HG03139 (cell line): ENCODE data around the gene RASD2.

ENCODE experiments used
- ATAC-seq: cut with Tn5 transposase; IDR thresholded peaks from one replicate; pipeline ENCODE4 v1.9.1; 2021; ENCODE audit not compliant: unreplicated experiment

RASD2 gene

DNA sequence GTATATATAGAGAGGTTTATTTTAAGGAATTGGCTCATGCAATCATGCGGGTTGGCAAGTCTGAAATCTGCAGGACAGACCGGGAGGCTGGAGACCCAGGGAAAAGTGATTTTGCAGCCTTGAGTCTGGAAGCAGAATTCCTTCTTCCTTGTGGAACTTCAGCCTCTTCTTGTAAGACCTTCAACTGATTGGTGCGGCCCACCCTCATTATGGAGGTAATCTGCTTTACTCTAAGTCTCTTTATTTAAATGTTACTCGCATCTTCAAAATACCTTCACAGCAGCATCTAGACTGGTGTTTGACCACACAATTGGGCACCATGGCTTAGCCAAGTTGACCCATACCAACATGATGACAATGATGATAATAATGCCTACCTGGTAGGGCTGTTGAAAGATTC lies 58.7 kb downstream of the RASD2 start:
- ATAC-seq, result no peak

DNA sequence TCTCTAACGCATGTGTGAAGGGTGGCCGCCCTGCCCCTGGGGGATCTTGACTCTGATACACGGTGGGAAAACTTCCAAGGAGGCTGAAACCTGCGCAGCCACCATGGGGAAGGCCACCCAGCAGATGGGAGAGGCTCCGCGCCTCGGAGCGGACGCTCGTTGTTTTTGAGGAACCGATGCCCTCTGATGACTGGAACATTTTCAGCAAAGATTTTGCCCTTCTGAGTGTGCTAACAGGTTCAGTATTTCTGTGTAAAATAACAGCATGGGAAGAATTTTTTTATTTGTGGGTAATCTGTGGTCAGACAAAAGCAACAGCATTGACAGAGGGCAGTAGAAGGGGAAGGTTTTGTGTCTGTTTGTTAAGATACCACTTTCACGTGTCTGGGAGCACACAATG lies 59.8 kb downstream of the RASD2 start:
- no peak for ATAC-seq

DNA sequence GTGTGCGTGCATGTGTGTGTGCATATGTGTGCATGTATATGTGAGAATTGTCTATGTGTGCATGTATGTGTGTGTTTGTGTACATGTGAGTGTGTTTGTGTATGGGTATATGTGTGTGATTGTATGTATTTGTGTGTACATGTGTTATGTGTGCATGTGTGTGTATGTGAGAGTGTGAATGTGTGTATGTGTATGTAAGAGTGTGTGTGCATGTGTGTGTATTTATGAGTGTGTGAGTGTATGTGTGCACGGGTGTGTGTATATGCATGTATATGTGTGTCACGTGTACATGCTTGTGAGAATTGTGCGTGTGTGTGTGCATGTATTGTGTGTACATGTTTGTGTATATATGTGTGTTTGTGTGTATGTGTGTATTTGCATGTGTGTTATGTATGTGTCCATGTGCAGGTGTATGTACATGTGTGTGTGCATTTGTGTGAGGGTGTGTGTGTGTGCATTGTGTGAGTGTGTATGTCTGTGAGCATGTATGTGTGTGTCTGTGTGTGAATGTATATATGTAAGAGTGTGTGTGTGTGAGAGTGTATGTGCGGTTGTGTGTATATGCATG lies 60.5 kb downstream of the RASD2 start:
- ATAC-seq, result no peak

DNA sequence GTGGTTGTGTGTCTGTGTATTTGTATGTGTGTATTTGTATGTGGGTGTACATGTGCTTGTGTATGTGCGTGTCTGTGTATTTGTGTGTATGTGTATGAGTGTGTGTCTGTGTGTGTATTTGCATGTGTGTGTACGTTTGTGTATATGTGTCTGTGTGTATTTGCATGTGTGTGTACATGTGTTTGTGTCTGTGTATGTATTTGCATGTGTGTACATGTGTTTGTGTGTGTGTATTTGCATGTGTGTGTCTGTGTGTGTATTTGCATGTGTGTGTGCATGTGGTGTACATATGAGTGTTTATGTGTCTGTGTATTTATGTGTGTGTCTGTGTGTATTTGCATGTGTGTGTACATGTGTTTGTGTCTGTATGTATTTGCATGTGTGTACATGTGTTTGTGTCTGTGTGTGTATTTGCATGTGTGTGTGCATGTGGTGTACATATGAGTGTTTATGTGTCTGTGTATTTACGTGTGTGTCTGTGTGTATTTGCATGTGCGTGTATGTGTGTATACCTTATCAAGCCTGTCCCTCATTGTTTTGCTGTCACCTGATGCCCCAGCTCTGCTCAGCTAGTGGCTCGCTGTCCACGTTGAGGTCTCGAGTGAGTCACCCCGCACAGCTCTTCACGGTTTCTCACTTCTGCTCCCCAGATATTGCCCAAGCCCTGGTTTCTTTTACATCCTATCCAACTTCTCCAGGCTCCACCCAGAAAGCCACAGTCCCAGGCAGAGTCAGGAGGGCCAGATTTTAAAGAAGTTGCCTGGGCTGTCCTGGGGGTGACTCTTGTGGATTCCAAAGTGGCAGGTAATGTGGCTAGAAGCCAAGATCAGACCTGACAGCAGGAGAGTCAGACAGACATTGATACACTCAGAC lies 61.3 kb downstream of the RASD2 start:
- ATAC-seq, result no peak
